Measurements from ENCODE around the gene GRAMD4.

The GRAMD4 gene

GRCh38 chr22:46677323-46678002 is 57.3 kb downstream of the GRAMD4 start:
- no peak overlapping the region for H3K27ac ChIP-seq
- POLR2A ChIA-PET (ENCODE audit: low non-redundant PET): no interaction called here
- no peak for DNase-seq (ENCODE audit: low spot score)
- no peak for TF ChIP-seq CTCF (conservative IDR thresholded peaks at IDR 0.05; ENCODE audit: low read depth)
- CTCF ChIA-PET: interaction anchor here (0.6 kb wide), 1 partner anchor 108 kb away, joined by 4 read pairs; no protein-coding TSS in a partner anchor

DNA sequence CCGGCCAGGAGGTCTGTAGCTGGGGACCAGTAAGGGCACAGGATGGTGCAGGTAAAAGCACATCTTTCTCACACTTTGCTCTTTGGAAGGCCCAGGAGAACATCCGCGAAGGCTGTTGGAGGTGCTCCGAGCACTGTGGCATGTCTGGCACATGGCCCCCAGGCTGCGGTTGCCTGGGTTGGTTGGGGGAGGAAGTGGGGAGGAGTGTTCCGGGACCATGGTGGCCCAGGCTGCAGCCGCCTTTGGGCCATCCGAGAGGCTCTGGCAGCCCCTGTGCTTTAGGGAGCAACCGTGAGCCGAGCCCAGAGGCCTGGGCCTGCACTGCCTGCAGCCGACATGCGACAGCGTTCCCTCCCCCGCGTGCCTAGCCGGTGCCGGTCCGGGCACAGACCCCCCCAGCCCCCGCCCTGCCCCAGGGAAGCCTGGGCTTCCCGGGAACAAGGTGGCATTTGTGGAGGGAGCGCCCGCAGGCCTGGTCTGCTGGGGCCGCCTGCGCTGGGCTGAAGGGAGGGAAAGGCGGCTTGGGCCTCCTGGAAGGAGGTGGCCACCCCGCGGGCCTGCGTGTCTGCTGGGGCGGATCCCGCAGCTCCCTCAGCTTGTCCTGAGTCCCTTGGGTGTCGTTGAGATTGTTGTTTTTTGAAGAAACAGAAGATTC is 57.9 kb downstream of the GRAMD4 start:
- no peak overlapping the region for H3K27ac ChIP-seq
- no peak for TF ChIP-seq CTCF (conservative IDR thresholded peaks at IDR 0.05; ENCODE audit: low read depth)
- no peak for DNase-seq (ENCODE audit: low spot score)
- ChIA-PET CTCF (no interaction called here), POLR2A (ENCODE audit: low non-redundant PET) (no interaction called here)

DNA sequence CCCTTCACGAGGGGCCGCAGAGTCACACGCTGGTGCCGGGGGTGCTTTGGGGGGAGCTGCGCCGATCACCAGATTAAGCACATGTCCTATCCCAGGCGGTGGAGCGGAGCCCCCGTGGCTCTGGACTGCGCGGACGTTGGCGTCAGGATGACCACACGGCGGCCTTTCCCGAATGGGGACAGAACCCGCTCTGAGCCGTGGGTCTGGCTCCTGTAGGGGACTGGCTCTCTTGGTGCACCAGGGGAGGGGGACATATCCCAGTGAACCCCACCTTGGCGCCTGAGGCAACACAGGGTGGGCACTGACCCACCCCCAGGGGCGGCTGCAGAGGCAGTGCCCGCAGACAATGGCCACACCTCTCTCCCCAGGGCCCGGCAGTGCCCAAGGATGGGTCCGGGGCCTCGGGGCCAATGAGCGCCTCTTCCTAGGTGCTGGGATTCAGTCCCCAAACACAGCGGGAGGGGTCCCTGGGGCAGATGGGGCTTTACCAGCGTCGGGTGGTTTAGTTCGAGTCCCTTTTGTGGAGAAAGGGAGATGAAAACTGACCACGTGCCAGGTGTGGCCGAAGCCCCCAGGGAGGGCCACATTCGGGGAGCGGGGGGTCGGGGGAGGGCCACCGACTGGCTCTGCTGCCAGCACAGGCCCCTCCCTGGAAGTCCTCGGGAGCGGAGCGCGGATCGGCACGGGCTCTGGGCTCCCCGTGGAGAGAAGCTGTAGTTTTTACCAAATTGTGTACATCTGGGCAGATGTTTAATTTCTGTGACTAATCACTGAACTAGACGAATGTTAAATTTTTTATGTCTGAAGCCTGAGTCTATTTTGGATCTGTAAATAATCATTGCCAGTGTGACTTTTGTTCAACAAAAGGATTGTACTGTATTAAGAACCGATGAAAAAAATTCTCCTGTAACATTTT is 58.9 kb downstream of the GRAMD4 start:
- ChIA-PET CTCF (no interaction called here), POLR2A (ENCODE audit: low non-redundant PET) (no interaction called here)
- DNase-seq (ENCODE audit: low spot score): no peak
- no peak overlapping the region; the same call in 1 of the 2 replicates for H3K27ac ChIP-seq
- no peak for TF ChIP-seq CTCF (conservative IDR thresholded peaks at IDR 0.05; ENCODE audit: low read depth)

DNA sequence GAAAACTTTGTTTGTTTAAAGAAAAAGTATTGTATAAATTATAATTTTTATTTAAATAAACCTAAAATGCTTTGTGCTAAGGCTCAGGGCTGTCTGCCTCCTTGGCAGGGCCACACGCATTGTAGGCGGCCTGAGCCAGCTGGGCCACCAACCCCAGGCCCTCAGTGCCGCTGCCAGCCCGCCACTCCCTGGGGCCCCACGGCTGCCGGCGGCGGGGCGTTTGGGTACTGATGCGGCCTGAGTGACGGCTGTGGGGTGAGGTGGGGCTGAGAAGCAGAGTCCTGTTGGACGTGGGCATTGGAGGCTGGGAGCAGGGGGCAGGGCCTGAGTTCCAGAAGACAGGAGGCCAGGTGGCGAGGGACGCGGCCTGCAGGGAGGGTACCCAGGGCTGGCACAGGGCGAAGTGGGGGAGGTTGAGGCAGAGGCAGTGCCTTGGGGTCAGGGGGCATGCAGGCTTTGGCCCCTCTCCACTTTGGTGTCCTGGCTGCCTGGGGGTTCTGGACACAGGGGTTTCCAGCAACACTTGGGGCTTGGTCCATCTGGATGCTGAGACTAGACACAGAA is 59.6 kb downstream of the GRAMD4 start:
- DNase-seq (ENCODE audit: low spot score): no peak
- no peak overlapping the region; the same call in 1 of the 2 replicates for H3K27ac ChIP-seq
- ChIA-PET CTCF (no interaction called here), POLR2A (ENCODE audit: low non-redundant PET) (no interaction called here)
- TF ChIP-seq CTCF (conservative IDR thresholded peaks at IDR 0.05; ENCODE audit: low read depth): no peak

GRCh38 chr22:46681010-46681409 is 60.8 kb downstream of the GRAMD4 start:
- H3K27ac ChIP-seq: no peak overlapping the region
- no peak for DNase-seq (ENCODE audit: low spot score)
- ChIA-PET CTCF (no interaction called here), POLR2A (ENCODE audit: low non-redundant PET) (no interaction called here)
- TF ChIP-seq CTCF (conservative IDR thresholded peaks at IDR 0.05; ENCODE audit: low read depth): no peak

Measured in RWPE1 (cell line).